Hematopoietic multipotent progenitor cell treated with erythropoietin and hydrocortisone succinate and interleukin-3 and kit ligand, for 4 days (in vitro differentiated cells): ENCODE data around the gene GFRA4.
A peak's percentile ranks its signal among the peaks of the same experiment; 100 is the strongest.

ENCODE experiments used
- DNase-seq: peaks from one replicate; pipeline ENCODE4 v3.0.0-alpha.2; 2015

Gene GFRA4

GRCh38 chr20:3693376-3693775, 30.2 kb upstream of the GFRA4 start:
- no peak for DNase-seq

GRCh38 chr20:3692706-3693294, 29.6 kb upstream of the GFRA4 start:
- DNase-seq, result no peak

GRCh38 chr20:3691897-3692296, 28.7 kb upstream of the GFRA4 start:
- no peak for DNase-seq

DNA sequence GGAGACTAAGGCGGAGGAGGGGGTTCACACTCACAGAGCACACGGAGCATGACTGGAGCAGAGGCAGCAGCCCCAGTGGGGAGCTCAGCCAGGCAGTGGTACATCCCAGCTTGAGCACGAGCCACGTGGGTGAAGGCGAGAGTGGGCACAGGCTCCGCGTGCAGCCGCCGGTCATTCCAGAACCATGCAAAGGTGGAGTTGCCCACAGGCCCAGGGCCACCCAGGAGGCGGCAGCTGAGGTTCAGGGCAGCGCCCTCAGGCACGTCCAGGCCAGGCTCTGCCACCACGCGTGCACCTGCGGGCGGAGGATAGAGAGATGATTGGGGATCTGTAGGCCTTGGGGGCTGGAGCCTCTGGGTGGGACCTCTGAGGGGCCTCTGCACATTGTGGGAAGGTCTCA, 28.1 kb upstream of the GFRA4 start:
- DNase-seq, result no peak

DNA sequence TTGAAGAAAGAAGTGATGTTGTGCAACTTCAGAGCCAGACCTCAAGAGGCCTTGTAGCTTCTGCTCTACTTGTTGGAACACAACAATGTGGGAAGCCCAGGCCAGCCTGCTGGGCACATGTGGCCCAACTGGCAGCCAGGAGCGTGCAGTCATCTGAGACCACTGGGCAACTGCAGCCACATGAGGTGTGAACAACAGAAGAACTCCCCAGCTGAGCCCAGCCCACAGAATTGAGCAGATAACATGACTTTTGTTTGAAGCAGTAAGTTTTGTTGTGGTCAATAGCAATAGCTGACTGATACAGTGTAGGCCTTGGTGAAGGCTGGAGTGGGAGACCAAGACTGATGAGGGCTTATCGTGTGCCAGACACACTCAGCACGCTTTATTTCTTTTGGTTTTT, 27.2 kb upstream of the GFRA4 start:
- DNase-seq, result no peak

DNA sequence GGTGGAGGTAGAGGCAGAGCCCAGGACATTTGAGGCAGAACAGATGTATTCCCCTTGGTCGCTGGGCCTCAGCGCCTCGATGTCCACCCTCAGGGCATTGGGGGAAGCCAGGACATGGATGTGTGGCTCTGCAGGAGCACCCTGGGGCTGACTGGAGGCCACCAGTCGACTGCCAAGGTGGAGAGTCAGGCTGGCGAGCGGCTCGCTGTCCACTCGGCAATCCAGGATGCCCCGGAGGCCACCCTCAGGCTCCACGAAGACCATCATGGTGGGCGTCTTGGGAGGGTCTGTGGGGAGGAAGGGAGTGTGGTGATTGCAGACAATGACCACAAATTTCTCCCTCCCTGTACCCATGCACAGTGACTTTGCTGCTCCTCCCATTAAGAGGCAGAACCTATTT, 26.8 kb upstream of the GFRA4 start:
- no peak for DNase-seq

GRCh38 chr20:3687655-3688054, 24.5 kb upstream of the GFRA4 start:
- peak; percentile 35 for DNase-seq

DNA sequence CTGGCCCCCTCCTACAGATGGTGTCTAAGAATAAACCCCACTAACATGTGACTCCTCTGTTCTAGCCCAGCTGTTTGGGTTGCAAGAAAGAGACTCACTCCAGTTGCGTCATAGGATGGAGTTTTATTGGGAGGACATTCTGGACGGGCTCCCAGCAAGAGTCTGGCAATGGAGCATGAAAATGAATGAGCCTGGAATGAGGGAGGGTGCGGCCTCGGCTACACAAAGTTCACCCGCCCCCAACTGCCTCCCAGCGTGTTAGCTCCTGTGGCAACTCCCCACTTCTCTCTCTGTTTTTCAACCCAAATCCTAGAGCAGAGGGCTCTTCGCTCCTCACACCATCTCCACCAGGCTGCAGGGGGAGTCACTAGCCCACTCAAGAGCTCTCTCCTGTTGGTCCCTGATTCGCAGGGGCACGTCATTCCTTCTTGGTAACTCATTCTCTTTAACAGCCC, 23.7 kb upstream of the GFRA4 start:
- DNase-seq, result no peak

DNA sequence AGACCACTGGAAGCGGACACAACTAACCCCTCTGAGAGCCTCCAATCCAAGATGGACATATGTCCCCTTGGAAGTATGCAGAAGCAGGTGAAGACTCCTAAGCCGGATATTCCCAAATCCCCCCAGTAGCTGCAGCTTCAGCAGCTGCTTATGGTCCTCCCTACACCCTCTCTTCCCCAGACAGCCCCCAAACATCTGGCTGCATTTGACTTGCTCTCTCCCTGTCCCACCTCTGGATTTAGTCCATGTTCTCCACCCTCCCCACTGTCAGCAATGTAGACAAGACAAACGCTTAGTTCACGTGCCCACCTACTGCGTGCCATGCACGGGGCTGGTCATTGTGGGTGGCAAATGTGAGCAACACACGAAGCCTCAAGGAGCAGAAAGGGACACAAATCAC, 23.2 kb upstream of the GFRA4 start:
- no peak for DNase-seq

DNA sequence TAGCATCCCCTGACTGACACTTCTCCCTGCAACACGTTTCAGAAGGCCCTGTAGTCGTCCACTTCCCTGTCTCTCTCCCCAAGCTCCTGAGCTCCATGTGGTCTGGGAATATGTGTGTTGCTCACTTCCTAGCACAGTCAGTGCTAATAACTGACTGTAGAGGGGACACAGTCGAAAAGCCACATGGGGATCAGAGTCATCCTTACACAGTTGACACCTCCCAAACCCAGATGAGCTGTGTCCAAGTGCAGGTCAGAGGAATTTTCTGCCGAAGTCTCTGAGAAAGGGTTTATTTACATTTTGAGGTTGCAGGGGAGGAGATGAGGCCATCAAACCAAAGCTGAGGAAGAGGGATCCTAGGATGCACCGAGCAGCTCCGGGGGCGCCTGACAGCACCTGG, 22.1 kb upstream of the GFRA4 start:
- DNase-seq, result no peak

DNA sequence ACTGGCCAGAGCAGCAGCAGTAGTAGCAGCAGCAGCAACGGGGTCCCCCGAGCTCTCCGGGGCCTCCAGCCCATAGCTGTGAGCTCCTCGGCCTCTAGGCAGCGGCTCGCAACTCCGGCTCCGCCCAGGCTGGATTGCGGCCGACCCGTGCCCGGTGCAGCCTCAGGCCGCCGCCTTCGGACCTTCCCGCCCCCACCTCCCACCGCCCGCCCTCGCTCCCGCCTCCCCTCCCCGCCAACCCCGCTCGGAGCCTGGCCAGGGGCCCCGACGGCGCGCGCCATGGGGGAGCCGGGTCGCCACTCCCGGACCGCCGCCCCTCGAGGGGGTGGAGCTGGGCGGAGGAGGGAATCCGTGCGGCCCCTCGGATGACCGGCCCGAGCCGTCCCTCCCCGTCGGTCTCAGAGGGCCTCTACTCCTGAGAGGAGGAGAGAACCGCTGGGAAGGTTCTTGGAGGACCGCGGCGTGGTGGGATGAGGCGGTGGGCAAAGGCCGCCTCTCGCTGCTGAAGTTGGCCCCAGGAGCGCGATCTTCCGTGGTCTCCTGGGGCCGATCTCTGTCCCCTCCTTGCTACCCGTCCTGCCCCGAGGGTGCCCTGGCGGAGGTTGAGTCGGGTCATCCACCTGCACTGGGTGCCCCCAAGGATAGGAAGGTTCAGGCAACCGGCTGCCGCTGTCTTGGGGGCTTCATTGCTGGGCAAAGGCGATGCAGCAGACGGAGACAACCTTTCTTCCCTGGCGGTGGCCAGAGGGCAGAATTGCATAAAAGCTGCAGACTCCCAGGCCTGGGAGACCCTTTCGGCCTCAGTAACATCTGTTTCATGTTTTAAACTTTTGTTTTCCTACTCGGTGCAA, 19.0 kb upstream of the GFRA4 start, which contains the start of gene ADAM33:
Gene ADAM33, minus strand, starts transcription at position 80 of the 851 bp plus-strand sequence. Its CDS starts 6 bp downstream, at position 74.
- no peak for DNase-seq

DNA sequence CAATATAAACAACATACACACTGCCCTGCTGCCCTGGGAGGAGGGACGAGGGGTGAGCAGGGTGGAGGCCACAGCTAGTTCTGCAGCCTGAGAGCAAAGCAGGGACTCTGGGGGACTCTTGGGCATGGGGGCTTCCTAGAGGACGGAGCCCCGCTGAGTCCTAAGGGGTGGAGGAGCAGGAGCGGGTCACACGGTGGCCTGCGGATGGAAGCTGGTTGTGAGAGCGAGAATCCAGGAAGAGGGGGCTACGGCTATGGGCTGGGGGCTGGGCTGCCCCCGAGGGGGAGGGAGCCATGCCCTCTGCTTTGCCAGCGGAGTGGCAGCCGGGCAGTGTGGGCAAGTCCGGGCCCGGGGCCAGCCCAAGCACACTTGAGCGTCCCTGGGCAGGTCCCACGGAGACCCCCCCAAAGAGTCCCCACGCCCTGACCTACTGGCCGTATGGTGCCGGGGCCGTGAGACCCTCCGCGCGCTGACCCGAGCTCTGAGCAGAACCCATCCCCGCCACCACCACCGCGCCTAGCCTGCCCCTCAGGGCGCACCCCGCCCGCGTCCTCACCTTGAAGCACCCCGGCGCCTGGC, 18.2 kb upstream of the GFRA4 start:
- DNase-seq, result no peak

DNA sequence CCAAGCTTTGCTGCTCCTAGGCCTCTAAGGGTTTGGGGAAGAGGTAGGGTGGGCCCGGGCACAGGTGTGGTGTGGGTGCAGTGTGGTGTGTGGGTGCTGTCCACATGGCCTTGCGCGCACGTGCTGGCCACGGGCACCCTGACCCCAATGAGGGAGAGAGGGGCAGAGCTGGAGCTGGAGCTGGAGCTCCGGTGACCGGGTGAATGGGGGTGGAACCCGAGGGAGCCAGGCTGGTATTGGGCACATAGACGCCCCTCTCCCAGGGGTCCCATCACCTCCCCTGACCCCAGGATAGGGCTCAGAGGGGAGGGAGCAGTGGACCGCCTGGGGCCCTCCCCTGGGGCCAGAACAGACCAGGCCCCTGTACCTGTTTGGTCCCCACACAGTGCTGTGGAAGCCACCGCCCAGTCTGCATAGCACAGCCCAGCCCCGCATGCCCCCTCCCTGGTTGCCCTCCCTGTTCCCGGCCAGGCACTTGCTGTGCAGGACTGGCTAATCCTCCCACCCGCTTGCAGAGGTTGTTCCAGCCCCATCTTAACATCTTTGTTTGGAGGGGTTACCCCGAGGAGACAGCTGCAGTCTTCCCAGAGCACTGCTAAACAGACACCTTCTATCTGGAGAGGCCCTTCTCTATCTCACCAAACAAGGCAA, 17.6 kb upstream of the GFRA4 start:
- DNase-seq, result no peak

DNA sequence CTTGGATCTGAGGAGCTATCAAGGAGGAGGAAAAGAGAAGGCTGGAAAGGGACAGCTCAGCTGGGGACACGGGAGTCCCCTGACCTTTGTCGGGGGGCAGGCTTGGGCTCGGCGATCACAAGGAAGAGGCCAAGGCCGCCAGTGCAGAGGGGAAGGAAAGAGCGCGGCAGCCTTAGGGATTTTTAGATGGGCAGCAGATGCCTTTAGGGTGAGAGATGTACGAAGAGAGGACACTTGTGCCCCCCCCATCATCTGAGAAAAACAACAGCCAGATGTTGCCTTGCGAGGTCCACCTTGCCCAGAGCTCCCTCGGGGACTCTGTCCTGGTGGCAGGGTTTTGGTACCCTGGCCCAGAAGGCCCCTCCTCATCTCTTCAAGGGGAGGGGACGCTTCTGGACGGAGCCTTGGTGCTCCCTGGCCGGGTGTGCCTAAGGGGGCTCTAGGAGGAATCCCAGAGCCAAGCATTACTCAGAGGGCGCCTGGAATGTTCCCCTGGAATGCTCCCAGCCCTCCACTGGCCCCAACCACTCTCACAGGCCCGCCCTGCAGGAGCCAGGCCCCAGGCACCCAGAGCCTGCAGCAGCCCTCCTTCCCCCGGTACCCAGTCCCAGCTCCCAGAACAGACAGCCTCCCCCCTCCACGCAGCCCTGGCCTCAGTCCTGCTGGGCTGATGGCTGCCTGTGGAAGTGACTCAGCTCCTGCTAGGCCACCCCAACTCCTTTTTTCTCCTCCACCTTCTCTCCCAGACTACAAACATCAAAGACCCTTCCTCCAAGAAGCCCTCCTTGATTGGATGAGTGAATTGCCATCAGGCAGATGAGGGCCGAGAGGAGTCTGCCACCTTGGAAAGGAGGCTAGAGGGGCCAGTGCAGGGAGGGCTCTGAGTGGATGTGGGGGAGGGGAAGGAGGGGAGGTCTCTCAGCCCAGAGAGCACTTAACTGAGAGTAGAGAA, 16.8 kb upstream of the GFRA4 start:
- DNase-seq, result no peak

GRCh38 chr20:3678856-3679720, 15.9 kb upstream of the GFRA4 start:
- no peak for DNase-seq

DNA sequence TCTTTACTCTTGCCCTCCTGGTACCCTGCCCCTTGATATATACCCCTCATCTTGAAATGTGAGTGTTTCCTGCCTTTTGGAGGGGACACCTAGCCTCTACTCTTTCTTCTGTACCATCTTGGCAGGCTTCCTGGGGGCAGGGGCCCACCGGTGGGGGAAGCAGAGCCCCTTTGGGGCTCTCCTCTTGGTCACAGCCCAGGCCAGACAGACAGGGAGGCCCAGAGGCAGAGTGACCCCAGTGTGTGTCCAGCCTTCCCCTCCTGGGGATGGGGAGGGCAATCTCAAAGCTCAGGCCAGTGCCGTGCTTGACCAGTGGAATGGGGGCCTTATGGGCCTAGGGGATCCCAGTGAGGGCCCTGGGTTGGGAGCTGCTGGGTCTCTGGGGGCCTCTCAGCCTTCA, 15.0 kb upstream of the GFRA4 start:
- no peak for DNase-seq

GRCh38 chr20:3677733-3678132, 14.5 kb upstream of the GFRA4 start:
- no peak for DNase-seq

GRCh38 chr20:3674995-3675900, 12.0 kb upstream of the GFRA4 start:
- no peak for DNase-seq

DNA sequence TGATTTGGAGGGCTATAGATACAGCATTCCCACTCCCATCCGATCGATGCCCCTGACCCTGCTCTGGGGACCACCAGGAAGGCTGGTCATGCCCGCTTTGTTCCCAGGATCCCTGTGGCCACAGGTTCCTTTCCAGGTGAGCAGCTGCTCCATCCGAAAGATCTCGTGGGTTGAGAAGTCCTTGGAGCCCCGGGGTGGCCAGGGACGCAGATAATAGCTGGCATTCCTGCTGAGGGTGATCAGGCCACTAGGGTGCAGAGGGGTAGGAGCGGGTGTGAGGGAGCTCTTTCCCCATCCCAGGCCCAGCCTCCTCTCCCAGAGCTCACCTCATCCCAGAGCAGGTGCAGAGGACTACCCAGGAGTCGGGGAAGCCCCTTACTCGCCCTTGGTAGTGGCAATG, 11.2 kb upstream of the GFRA4 start:
- no peak for DNase-seq
